ENCODE measurements around the gene MYCN. TPM values are rescaled to one million over a fixed set of nuclear protein-coding genes. Genes with fewer than 3 reads are reported as not detected.
"Not testable (repeated sequence)": the region's sequence is repeated elsewhere in the genome, so short reads cannot be mapped to it uniquely, and the experiment has no call there.

Gene MYCN
- total RNA-seq, 1 donor from 2014 or later = 2.2 TPM

DNA sequence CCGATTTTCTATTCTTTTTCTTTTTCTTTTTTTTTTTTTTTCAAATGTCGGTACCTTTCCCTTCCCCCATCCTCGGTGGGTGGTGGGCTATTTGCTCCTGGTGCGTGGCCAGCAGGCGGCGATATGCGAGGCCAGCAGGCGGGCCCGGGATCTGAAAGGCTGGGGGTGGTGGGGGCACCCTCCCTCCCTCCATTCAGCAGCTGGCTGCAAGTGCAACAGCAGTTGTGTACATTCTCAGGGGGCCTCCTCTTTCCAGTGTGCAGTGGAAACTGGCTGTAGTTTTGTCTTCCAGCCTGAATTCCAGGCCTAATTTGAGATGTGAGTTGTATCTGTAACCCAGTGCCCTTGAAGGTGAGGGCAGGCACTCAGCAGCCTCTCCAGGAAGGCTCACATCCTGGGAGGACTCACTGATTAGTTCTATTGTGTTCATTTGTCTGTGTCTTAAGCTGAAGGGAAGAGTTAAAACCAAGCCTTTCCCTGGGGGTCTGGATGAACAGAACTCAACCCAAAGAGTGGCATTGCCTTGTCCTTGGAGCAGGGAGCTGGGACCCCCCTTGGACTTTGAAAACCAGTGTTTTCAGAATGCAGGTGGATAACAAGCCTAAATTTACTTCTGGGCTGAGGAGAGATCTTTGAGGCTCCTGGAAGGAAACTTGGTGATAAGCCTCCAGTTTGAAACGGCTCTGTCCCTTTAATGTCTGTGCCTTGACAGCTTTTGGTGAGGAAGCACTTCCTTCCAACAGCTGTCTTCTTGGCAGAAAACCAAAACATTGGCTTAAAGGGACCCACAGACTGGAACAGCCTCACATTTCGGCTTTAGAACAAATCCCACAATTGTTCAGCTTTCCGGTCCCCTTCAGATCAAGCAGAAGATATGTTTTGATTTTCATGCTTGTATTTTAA, 3.3 kb downstream of the MYCN start:
- peak; percentile 72 for DNase-seq (ENCODE audit: low spot score)

DNA sequence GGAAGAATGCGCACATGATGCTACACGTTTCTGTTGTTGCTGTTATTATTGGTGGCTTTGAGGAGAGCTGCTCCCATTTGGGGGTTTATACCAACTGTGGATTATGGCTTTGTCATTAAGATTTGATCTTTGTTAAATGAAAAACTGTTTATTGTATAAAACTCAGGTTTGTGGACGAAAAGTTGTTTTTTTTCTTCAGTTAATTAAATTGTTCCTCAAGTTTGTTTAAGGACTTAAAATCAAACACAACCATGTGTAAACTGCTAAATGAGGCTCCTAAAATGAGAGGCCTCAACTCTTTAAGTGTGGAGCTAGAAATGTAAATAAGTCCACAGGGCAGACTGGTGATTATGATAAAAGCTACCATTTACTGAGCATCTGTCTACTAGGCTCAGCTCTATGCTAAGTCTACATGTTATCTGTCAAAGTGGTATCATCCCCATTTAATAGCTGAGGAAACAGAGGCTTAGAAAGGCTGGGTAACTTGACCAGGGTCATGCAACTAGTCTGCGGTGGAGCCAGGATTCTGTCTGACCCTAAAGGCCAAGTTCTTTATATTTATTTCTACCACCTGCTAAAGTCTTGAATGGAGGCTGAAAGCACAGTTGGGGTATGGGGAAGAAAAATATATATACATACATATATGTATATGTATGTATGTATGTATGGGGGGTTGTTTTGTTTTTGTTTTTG, 4.1 kb downstream of the MYCN start:
- no peak for DNase-seq (ENCODE audit: low spot score)

DNA sequence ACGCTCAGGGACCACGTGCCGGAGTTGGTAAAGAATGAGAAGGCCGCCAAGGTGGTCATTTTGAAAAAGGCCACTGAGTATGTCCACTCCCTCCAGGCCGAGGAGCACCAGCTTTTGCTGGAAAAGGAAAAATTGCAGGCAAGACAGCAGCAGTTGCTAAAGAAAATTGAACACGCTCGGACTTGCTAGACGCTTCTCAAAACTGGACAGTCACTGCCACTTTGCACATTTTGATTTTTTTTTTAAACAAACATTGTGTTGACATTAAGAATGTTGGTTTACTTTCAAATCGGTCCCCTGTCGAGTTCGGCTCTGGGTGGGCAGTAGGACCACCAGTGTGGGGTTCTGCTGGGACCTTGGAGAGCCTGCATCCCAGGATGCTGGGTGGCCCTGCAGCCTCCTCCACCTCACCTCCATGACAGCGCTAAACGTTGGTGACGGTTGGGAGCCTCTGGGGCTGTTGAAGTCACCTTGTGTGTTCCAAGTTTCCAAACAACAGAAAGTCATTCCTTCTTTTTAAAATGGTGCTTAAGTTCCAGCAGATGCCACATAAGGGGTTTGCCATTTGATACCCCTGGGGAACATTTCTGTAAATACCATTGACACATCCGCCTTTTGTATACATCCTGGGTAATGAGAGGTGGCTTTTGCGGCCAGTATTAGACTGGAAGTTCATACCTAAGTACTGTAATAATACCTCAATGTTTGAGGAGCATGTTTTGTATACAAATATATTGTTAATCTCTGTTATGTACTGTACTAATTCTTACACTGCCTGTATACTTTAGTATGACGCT, 5.8 kb downstream of the MYCN start:
- no peak for DNase-seq (ENCODE audit: low spot score)

DNA sequence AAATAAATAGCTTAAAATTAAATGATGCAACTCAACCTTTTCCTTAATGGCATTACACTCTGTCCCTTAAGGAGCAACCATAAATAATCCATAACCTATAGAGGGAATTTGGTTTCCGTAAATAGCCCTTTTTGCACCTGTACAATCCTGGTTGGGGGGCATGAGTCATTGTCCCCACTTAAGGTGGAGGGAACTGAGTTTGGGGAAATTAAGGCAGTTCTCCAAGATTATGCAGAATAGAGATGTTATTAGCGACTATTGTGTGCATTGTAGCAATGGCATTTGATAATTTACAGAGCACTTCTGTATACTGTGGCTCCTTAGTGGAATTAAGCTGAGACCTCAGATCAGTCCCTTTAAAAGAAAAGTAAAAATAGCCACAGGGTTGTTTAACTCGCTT, 6.6 kb downstream of the MYCN start:
- DNase-seq (ENCODE audit: low spot score) = no peak

DNA sequence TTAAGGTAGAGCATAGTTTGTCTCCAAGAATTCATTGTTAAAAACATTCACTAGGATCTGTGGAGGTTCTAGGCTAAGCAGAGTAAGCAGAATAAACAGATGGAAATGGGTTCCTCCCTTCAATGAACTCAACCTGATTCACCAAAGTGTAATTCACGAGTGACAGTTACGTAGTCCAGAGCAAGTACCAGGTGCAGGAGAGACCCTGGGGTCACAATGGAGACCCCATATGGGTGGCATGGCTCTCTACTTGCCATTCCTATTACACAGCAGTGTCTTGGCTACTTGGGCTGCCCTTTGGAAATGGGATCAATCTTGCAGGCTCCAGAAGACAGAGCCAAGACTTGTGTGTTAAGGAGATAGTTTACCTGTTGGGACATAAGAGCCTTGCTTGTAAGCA, 7.1 kb downstream of the MYCN start:
- no peak for DNase-seq (ENCODE audit: low spot score)

DNA sequence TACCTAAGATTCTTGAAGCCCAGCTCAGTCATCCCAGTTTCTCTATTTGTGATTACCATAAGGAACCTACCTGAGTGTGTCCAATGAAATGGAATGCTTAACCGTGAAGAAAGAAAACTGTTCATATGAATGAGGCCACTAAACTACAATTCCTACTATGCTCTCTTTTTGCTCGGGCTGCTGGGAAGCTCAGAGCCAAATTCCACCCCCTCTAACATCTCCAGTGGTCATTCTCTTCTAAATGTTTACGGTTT, 8.3 kb downstream of the MYCN start:
- DNase-seq (ENCODE audit: low spot score) = no peak

DNA sequence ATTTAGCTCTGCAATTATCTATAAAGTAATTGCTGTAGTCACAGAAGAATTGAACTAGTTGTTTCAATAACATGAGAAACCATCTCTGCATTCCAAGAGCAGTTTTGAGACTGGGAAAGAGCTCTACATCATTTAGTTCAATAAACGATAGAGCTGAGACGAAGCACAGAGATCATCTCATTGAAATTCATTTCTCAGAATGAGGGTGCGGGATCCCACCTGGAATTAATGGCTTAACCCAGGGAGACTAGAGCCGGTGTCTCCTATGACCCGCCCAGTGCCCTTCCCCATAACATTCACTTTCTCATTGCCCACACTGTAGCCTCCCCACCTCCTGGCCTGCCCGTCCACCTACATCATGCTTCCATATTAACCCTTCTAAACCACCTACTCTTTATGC, 8.8 kb downstream of the MYCN start:
- no peak for DNase-seq (ENCODE audit: low spot score)

DNA sequence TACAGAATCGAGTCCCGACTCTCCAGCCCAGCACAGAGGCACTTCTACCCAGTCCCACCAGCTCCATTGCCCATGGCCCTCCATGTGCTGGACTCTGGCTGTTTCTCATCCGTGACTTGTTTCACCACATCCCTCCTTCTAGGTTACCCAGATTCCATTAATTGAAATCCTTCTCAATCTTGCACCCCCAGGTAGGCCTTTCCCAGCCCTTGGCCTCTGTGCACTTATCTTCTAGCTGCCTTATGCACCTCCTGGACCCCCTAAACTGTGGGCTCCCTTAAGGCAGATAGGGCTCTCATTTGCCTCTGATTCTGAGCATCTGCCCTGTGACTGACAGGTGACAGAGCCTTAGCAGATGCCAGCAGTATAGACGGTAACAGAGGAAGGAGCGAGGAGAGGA, 9.2 kb downstream of the MYCN start:
- no peak for DNase-seq (ENCODE audit: low spot score)

DNA sequence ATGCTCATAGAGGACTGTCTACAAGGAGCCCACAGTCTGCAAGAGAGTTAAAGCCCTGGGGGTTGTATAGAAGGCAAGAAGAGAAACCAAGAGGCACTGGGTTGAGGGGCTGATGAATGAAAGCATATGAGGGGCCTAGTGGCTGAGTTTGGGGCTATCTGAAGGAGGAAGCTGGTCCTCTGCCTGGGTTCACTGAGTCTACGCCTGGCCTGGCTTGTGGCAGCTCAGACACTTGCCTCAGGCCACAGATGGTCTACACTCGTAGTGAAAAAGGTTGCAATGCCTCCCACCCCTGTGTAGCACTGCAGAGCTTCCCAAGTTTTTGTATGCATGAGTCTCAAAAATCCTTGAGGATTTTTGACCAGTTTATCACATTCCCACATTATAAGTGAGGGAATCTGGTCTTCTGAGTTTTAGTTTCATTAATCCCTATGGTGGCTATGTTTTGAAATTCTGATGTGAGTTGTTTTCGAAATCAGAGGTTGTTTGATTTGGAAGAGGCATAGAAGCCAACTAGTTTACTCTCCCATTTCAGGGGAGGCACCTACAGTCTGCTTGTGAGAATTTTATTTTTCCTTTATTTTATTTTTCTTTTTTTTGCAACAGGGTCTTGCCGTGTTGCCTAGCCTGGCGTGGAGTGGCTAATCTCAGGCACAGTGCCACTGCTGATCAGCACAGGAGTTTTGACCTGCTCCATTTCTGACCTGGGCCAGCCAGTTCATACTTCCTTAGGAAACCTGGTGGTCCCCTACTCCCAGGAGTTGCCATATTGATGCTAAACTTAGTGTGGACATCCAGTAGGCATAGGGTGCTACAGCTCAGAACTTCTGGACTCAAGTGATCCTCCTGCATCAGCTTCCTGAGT, 10.0 kb downstream of the MYCN start:
- no peak for DNase-seq (ENCODE audit: low spot score)

DNA sequence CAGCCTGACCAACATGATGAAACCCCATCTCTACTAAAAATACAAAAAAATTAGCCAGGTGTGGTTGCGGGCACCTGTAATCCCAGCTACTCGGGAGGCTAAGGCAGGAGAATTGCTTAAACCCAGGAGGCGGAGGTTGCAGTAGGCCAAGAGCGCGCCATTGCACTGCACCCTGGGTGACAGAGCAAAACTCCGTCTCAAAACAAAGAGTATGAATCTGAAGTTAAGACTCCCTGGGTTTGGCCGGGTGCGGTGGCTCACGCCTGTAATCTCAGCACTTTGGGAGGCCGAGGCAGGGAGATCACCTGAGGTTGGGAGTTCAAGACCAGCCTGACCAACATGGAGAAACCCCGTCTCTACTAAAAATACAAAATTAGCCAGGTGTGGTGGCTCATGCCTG, 11.6 kb downstream of the MYCN start:
- not testable (repeated sequence) for DNase-seq (ENCODE audit: low spot score)

DNA sequence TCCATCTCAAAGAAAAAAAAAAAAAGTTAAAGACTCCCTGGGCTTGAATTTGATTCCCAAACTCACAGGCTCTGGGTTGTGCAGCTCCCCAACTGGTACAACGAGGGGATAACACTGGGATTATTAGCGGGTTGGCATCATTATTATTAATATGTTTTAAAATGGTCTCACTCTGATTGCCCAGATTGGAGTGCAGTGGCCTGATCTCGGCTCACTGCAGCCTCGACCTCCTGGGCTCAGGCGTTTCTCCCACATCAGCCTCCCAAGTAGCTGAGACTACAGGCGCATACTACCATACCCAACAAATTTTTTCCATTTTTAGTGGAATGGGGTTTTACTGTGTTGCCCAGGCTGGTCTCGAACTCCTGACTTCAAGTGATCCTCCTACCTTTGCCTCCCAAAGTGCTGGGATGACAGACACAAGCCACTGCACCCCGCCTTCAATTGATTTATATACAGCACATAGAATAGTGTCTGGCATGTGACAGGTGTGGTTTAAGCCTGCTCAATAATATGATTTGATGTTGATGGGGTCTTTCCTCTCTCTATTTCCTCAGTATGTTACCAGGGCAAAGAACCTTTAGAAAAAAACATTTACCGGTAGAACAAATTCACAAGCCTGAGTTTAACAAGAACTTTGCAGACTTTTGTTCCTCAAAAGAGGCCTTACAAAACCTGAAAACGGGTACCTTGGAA, 12.2 kb downstream of the MYCN start:
- DNase-seq (ENCODE audit: low spot score) = no peak

DNA sequence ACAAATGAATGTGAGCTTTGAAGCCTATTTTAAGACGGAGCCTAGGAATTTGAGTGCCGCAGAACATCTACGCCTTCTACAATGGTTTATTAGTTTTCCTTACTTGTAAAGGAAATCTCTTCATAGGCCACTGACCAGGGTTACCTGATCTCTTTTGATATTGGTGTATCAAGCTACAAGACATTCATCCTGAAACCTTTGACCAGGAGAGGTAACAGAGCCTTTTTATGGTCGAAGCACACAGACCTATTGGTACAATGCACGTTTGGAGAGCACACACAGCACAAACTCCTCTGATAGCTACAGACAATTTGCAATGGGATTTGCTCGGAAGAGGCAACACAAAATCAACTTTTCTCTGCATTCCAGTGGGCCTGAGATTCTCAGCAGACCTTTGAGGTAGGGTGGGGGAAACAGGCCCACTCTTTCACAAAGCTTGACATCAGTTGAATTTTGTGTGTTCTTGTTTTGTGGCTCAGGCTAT, 12.8 kb downstream of the MYCN start:
- no peak for DNase-seq (ENCODE audit: low spot score)

DNA sequence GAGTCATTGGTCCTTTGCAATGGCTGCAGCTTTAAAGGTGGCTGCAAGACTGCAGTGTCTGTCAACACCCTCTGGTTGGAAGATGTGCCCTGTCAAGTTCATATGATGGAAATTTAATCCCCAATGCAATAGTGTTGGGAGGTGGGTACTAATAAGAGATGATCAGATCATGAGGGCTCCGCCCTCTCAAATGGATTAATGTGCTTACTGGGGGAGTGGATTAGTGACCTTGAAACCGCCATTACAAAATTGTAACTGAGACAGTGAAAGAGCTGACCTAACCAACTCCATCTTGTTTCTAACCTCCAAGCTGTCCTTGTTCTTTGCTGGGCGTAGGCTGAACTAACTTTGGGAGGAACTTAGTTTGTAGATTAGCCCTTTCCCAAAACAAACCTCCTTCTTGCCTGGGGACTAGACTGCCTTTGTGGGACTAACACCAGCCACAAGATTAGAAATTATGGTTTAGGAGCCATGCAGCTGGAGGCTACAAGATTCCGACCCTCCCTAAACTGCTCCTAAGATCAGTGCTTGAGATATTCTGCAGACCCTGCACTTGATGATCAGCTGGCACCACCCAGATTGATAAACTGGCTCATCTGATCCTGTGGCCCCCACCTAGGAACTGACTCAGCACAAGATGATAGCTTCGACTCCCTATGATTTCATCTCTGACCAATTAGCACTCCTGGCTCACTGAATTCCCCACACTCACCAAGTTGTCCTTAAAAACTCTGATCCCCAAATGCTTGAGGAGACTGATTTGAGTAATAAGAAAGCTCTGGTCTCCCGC, 13.7 kb downstream of the MYCN start:
- no peak for DNase-seq (ENCODE audit: low spot score)

DNA sequence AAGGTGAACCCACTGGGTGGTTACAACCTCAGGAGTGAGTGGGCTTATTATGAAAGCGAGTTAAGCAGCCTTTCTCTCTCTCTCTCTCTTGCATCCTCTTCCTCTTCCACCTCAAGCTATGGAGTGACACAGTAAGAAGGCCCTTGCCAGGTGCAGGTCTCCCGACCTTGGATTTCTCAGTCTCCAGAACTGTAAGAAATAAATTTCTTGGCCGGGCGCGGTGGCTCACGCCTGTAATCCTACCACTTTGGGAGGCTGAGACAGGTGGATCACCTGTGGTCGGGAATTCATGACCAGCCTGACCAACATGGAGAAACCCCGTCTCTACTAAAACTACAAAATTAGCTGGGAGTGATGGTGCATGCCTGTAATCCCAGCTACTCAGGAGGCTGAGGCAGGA, 14.4 kb downstream of the MYCN start:
- no peak for DNase-seq (ENCODE audit: low spot score)

DNA sequence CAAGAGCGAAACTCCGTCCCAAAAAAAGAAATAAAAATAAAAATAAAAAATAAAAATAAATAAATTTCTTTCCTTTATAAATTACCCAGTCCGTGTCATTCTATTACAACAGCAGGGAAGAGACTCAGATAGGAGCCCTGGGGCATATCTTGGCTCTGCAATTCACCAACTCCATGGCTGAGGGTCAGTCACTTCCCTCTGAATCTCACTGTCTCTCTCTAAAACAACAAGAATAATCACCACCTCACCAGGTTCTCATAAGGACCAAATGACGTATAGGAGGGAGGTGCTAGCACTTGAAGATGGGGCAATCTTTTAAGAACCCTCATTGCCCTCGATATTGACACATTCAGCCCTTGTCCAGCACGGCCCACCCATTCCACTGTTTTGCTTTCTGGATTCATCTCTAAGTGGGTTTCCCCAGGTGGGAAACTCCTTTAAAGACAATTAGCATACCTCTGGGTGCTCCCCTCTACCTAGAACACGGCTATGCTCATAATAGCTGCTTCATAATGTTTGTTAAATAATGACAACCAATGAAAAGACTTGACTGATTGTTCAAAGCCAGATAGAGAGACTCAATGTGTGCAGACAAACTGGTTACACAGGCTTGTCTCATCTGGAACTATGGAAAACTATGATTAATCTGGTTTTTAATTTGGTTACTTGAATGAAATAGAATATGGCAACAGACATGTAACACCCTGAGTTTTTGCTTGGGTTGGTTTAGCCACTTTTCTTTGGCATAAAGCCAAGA, 15.1 kb downstream of the MYCN start:
- no peak for DNase-seq (ENCODE audit: low spot score)

DNA sequence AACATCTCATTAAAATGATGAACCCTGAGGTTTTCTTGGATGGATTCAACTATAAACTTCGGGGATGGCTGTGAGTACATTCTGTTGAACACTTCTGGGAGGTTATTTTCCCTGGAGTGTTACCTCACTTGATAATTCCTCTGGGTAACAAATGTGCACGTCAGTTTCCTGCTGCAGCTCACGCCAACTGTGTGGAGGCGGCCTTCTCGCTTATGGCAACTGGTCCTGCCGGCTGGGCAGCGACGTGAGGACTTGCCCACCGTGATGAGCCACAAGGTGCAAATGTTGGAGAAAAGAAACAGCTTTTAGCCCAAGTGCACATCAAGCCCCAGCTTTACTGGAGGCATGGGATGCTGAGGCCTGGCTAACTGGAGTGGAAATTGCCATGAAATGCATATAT, 15.9 kb downstream of the MYCN start:
- DNase-seq (ENCODE audit: low spot score) = no peak

DNA sequence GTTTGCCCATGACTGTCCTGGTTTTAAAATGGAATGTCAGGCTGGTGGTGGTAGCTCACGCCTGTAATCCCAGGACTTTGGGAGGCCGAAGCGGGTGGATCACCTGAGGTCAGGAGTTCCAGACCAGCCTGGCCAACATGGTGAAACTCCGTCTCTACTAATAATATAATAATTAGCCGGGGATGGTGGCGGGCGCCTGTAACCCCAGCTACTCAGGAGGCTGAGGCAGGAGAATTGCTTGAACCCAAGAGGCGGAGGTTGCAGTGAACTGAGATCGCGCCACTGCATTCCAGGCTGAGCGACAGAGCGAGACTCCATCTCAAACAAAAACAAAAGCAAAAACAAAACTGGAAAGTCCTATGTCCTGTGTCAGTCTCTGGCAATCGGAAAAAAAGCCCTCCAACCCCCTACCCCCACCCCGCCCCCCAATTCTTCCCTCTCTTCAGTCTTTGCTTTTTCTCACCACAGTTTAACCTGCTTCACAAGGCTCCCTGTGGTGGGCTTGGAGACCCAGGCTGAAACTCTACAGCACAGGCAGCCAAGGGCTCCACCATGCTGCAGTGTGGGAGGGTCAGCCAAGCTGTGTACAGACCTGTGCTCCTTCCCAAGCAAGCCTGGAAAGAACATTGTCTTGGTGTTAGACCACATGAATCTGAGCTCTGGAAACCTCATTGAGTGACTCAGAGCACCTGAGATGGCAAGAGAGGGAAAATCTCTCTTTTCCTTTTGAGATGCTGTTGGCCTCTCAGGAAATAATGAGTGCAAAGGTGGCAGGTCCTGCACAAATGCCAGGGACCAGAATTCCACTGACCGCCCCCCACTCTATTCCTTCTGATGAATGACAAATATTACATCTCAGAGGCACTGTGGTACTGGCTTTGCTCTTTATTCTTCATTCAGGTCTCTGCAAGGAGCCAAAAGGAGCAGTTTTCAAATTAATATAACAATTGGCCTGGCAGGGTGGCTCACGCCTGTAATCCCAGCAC, 16.7 kb downstream of the MYCN start:
- no peak for DNase-seq (ENCODE audit: low spot score)
